ENCODE measurements around the gene PARD6G. TPM values are rescaled to one million over a fixed set of nuclear protein-coding genes. Genes with fewer than 3 reads are reported as not detected.
A peak's percentile ranks its signal among the peaks of the same experiment; 100 is the strongest.

Gene PARD6G
- total and polyA plus RNA-seq, 9 of the 15 experiments (the other 6 are each of a cell fraction or from before 2014, with no cell fraction given): 0.03 to 1.2 (median 0.26) TPM

DNA sequence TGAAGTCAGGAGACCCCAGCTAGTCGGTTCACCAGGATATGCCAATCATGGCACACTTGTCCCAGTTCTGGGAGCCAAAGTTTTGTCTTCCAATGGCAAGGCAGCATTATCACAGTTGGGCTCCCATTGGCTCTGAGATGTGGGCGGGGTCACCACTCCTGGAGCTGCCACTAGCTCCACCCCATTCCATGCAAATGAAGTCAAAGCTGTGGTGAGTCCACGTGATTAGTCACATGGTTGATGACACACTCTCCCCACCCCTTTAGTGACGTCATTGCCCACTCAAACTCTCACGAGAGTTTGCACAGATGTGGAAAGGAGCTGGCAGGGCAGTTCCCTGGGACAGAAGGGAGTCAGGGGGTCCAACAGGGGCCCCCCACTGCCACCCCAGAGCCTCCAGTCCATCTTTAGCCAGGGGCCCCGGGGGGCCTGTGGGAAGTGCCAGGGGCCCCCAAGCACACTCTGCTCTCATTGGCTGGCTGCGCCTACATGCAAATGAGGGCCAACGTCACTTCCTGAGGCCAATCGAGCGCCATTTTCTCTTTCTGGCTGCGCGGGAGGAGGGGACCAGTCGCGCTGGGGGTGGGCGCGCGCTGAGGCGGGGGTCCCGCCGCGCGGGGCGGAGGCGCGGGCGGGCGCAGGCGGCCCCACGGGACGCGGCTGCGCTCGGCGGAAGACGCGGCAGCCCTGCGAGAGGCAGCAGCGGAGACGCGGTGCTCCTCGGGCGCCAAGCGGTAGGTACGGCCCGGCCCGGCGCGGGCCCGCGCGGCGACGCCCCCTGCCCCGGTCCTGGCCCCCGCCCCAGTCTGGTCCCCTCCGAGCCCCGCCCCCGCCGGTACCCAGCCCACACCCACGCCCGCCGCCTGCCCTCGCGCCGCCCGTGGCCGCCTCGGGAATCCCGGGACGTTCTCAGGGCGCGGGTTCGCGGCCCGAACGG is 138.3 kb downstream of the PARD6G start, which contains the start of gene ADNP2 (continued):
- no peak for TF ChIP-seq SIN3A (IDR thresholded peaks at IDR 0.05; ENCODE audit: borderline replicate concordance in 2 of 2, control insufficient read depth in 1 of 2, low read depth in 2 of 2, low read length in 2 of 2)
- TF ChIP-seq KLF10 (CRISPR knock-in tag; IDR thresholded peaks at IDR 0.05): no peak
- no peak for TF ChIP-seq PTRF (tag; IDR thresholded peaks at IDR 0.05)
- TF ChIP-seq SMARCA4 (IDR thresholded peaks at IDR 0.05): no peak
- TF ChIP-seq HMG20A (CRISPR knock-in tag; conservative IDR thresholded peaks at IDR 0.05): no peak
- TF ChIP-seq, protein P1, sequence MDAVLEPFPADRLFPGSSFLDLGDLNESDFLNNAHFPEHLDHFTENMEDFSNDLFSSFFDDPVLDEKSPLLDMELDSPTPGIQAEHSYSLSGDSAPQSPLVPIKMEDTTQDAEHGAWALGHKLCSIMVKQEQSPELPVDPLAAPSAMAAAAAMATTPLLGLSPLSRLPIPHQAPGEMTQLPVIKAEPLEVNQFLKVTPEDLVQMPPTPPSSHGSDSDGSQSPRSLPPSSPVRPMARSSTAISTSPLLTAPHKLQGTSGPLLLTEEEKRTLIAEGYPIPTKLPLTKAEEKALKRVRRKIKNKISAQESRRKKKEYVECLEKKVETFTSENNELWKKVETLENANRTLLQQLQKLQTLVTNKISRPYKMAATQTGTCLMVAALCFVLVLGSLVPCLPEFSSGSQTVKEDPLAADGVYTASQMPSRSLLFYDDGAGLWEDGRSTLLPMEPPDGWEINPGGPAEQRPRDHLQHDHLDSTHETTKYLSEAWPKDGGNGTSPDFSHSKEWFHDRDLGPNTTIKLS (IDR thresholded peaks at IDR 0.05; ENCODE audit: borderline replicate concordance, low read depth): peak; percentile 70; the same call in 1 of the 2 replicates
- TF ChIP-seq ZNF717 (CRISPR knock-in tag; IDR thresholded peaks at IDR 0.05): no peak
- TF ChIP-seq, protein P2, sequence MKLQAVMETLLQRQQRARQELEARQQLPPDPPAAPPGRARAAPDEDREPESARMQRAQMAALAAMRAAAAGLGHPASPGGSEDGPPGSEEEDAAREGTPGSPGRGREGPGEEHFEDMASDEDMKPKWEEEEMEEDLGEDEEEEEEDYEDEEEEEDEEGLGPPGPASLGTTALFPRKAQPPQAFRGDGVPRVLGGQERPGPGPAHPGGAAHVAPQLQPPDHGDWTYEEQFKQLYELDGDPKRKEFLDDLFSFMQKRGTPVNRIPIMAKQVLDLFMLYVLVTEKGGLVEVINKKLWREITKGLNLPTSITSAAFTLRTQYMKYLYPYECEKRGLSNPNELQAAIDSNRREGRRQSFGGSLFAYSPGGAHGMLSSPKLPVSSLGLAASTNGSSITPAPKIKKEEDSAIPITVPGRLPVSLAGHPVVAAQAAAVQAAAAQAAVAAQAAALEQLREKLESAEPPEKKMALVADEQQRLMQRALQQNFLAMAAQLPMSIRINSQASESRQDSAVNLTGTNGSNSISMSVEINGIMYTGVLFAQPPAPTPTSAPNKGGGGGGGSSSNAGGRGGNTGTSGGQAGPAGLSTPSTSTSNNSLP (IDR thresholded peaks at IDR 0.05; ENCODE audit: borderline replicate concordance, low read depth, low read length): no peak
- TF ChIP-seq, protein P3, sequence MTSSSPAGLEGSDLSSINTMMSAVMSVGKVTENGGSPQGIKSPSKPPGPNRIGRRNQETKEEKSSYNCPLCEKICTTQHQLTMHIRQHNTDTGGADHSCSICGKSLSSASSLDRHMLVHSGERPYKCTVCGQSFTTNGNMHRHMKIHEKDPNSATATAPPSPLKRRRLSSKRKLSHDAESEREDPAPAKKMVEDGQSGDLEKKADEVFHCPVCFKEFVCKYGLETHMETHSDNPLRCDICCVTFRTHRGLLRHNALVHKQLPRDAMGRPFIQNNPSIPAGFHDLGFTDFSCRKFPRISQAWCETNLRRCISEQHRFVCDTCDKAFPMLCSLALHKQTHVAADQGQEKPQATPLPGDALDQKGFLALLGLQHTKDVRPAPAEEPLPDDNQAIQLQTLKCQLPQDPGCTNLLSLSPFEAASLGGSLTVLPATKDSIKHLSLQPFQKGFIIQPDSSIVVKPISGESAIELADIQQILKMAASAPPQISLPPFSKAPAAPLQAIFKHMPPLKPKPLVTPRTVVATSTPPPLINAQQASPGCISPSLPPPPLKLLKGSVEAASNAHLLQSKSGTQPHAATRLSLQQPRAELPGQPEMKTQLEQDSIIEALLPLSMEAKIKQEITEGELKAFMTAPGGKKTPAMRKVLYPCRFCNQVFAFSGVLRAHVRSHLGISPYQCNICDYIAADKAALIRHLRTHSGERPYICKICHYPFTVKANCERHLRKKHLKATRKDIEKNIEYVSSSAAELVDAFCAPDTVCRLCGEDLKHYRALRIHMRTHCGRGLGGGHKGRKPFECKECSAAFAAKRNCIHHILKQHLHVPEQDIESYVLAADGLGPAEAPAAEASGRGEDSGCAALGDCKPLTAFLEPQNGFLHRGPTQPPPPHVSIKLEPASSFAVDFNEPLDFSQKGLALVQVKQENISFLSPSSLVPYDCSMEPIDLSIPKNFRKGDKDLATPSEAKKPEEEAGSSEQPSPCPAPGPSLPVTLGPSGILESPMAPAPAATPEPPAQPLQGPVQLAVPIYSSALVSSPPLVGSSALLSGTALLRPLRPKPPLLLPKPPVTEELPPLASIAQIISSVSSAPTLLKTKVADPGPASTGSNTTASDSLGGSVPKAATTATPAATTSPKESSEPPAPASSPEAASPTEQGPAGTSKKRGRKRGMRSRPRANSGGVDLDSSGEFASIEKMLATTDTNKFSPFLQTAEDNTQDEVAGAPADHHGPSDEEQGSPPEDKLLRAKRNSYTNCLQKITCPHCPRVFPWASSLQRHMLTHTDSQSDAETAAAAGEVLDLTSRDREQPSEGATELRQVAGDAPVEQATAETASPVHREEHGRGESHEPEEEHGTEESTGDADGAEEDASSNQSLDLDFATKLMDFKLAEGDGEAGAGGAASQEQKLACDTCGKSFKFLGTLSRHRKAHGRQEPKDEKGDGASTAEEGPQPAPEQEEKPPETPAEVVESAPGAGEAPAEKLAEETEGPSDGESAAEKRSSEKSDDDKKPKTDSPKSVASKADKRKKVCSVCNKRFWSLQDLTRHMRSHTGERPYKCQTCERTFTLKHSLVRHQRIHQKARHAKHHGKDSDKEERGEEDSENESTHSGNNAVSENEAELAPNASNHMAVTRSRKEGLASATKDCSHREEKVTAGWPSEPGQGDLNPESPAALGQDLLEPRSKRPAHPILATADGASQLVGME (CRISPR knock-in tag; IDR thresholded peaks at IDR 0.05): no peak
- TF ChIP-seq FOS (IDR thresholded peaks at IDR 0.05; ENCODE audit: extremely low read depth, insufficient read length): peak; percentile 56
- no peak for TF ChIP-seq DACH1 (IDR thresholded peaks at IDR 0.05; ENCODE audit: partially characterized antibody)
- TF ChIP-seq ILK (tag; IDR thresholded peaks at IDR 0.05; ENCODE audit: borderline replicate concordance, low read depth): no peak
- no peak for TF ChIP-seq DDX20 (tag; IDR thresholded peaks at IDR 0.05; ENCODE audit: low read depth)
- TF ChIP-seq, protein P4, sequence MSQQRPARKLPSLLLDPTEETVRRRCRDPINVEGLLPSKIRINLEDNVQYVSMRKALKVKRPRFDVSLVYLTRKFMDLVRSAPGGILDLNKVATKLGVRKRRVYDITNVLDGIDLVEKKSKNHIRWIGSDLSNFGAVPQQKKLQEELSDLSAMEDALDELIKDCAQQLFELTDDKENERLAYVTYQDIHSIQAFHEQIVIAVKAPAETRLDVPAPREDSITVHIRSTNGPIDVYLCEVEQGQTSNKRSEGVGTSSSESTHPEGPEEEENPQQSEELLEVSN (IDR thresholded peaks at IDR 0.05; ENCODE audit: borderline replicate concordance in 1 of 2, extremely low read depth in 1 of 2, insufficient read depth in 1 of 2, insufficient read length in 1 of 2, low read depth in 1 of 2, low read length in 1 of 2, poor library complexity in 1 of 2, severe bottlenecking in 1 of 2): peak in 1 of 2 experiments; percentile 23
- peak; percentile 89 for TF ChIP-seq GABPA (tag; conservative IDR thresholded peaks at IDR 0.05; ENCODE audit: low read depth)
- no peak for TF ChIP-seq MIER1 (IDR thresholded peaks at IDR 0.05; ENCODE audit: low read depth)
